Psoas muscle (tissue), 8 donors: ENCODE data around the gene SCN4B. TPM values are rescaled to one million over a fixed set of nuclear protein-coding genes. Genes with fewer than 3 reads are reported as not detected.
A peak's percentile ranks its signal among the peaks of the same experiment; 100 is the strongest.

Experiments used
- ATAC-seq, 4 donors: fragments of 200-7000 bp; cut with Tn5 transposase; one replicate each; pipeline ENCODE4 v1.9.1; 2020; ENCODE audit warnings: moderate library complexity in 3 of 4, mild to moderate bottlenecking in 2 of 4
- DNase-seq, 2 donors: peaks; one replicate each; pipeline ENCODE4 v3.0.0-alpha.2; 2020
- H3K27ac ChIP-seq: fragments of 200-600 bp; one replicate; pipeline ENCODE4 v1.8.0; 2022
- H3K27me3 ChIP-seq, 3 donors: fragments of 200-600 bp in 1 of 3; one replicate each; pipeline versions ENCODE4 v1.6.1 to v1.8.0; 2013 to 2022; ENCODE audit warnings: low read length in 2 of 3, mild to moderate bottlenecking in 2 of 3, moderate library complexity in 1 of 3; ENCODE audit not compliant: insufficient read depth in 3 of 3
- H3K36me3 ChIP-seq, 2 donors: fragments of 200-600 bp in 1 of 2; one replicate each; pipeline versions ENCODE4 v1.6.1 to v1.8.0; 2013 to 2022; ENCODE audit warnings: low read depth in 1 of 2, mild to moderate bottlenecking in 1 of 2, moderate library complexity in 1 of 2; ENCODE audit not compliant: insufficient read depth in 1 of 2
- H3K4me1 ChIP-seq: fragments of 200-600 bp; one replicate; pipeline ENCODE4 v1.8.0; 2022
- H3K4me3 ChIP-seq: fragments of 200-600 bp; one replicate; pipeline ENCODE4 v1.8.0; 2022; ENCODE audit warnings: mild to moderate bottlenecking
- H3K9me3 ChIP-seq: fragments of 200-600 bp; one replicate; pipeline ENCODE4 v1.8.0; 2022
- CTCF ChIP-seq: fragments of 200-600 bp; IDR thresholded peaks from one replicate; pipeline ENCODE4 v1.8.0; 2022; ENCODE audit warnings: antibody characterized with exemption
- WGBS, 3 donors: extraction: QIAGEN DNeasy Blood & Tissue Kit; methylation state at CpG; one replicate each; pipeline versions ENCODE4 v1.1.6 to v1.1.7; 2013; 5-methylcytosine and 5-hydroxymethylcytosine counted together
- intact Hi-C, 2 donors: fragments of 100-400 bp; cut with DNase I; formaldehyde crosslinking; loops; one replicate each; pipeline versions ENCODE4 v1.11.0 to v1.14.2; 2022
- polyA plus RNA-seq, 3 donors: library from polyadenylated mRNA; stranded (reverse); fragments of 200-250 nt; gene quantifications; one replicate each; pipeline ENCODE4 v1.2.3, GENCODE V29; 2013
- total RNA-seq, 4 donors: library from RNA; stranded (reverse); fragmentation: NEBNext Ultra II Directional in 2 of 4; extraction: Animal tissue kit (Norgen Biotek cat#: 25700) in 2 of 4; gene quantifications; one replicate each; pipeline versions ENCODE4 v1.2.1 to v1.2.4, GENCODE V29; 2021 to 2023
- donor health status: healthy with polysubstance abuse.
- donor health status: DM: no; HTN: no; CAD: no; lungs with moderate emphysema.
- donor health status: Bipolar disorder and iron deficiency.
- donor health status: healthy.
- donor health status: DM: yes; HTN: yes; CAD: no.
- donor health status: DM: no; HTN: no; CAD: no.
- donor health status: DM: no; HTN: no; CAD: no.
- donor health status: DM: yes; HTN: yes; CAD: no.

SCN4B gene
- total and polyA plus RNA-seq, 7 donors, result 3.6 to 15.1 (median 6.3) TPM

GRCh38 chr11:118175993-118176777, 23.6 kb upstream of the SCN4B start, which contains the start of gene SCN2B:
TSS of gene SCN2B (minus strand) at chr11:118176639. CDS start at chr11:118176431, 208 bp downstream.
- H3K9me3 ChIP-seq, result no peaks in the 10 kb centered on the region
- H3K27me3 ChIP-seq, result no peaks in the 10 kb centered on the region
- peaks cover 19% of the 10 kb centered on the region for H3K4me1 ChIP-seq
- 13 to 23% (median 22%) methylated on average over 14 of the region's 14 CpGs for WGBS, 3 donors
- intact Hi-C loops, result no loop called here
- peak within 1 kb of the TSS; percentile 73 for H3K27ac ChIP-seq
- DNase-seq (no peak), ATAC-seq (peak in 2 of 4 donors; percentile 46 to 64)
- H3K4me3 ChIP-seq, result peak within 1 kb of the TSS; percentile 60
- no peak for TF ChIP-seq CTCF
- H3K36me3 ChIP-seq, result no peaks in the 10 kb centered on the region

- intact Hi-C loops, result no loop called here
- H3K36me3 ChIP-seq, result no peaks in the 10 kb centered on the region
- H3K9me3 ChIP-seq, result no peaks in the 10 kb centered on the region
- DNase-seq, result no peak
- peak; percentile 67 to 84 (median 75) for ATAC-seq
- 32 to 41% (median 35%) methylated on average over 13 of the region's 13 CpGs for WGBS, 3 donors
- no peak for TF ChIP-seq CTCF
- peak overlapping the region; percentile 73 for H3K27ac ChIP-seq
- no peaks in the 10 kb centered on the region for H3K27me3 ChIP-seq
- peaks cover 16% of the 10 kb centered on the region for H3K4me1 ChIP-seq
- peak overlapping the region; percentile 60 for H3K4me3 ChIP-seq
Measured at GRCh38 chr11:118175031-118175992, 22.7 kb upstream of the SCN4B start.

- DNase-seq, result no peak
- Histone ChIP-seq H3K27me3 (no peaks in the 10 kb centered on the region), H3K27ac (peak overlapping the region; percentile 73), H3K36me3 (no peaks in the 10 kb centered on the region), H3K9me3 (no peaks in the 10 kb centered on the region), H3K4me3 (no peak overlapping the region), H3K4me1 (peaks cover 12% of the 10 kb centered on the region)
- ATAC-seq, result no peak
- WGBS, 3 donors, result 86 to 88% (median 87%) methylated on average over 9 of the region's 9 CpGs
- intact Hi-C loops, result no loop called here
- TF ChIP-seq CTCF, result no peak
Measured at GRCh38 chr11:118174006-118174567, 21.5 kb upstream of the SCN4B start.

- Histone ChIP-seq H3K27me3 (no peaks in the 10 kb centered on the region), H3K27ac (no peak overlapping the region), H3K4me3 (no peak overlapping the region), H3K4me1 (peaks cover 12% of the 10 kb centered on the region), H3K9me3 (no peaks in the 10 kb centered on the region), H3K36me3 (no peaks in the 10 kb centered on the region)
- intact Hi-C loops, result no loop called here
- no peak for DNase-seq
- ATAC-seq, result no peak
- TF ChIP-seq CTCF, result no peak
- WGBS, 3 donors, result 75 to 81% (median 78%) methylated on average over 9 of the region's 9 CpGs
Measured at GRCh38 chr11:118172356-118172755, 19.7 kb upstream of the SCN4B start.
